GM12865 (cell line): ENCODE data around the gene CYLD.

Experiments used
- DNase-seq: peaks from one replicate; pipeline ENCODE4 v3.0.0; 2010; ENCODE audit warnings: low read depth
- H3K4me3 ChIP-seq: 2 replicates; pipeline ENCODE4 v1.5.1; 2011; ENCODE audit warnings: mild to moderate bottlenecking, low read depth, low read length, control low read depth
- CTCF ChIP-seq: IDR thresholded peaks from 2 replicates; pipeline ENCODE4 v1.5.1; 2011; ENCODE audit warnings: low read length, control low read depth, low read depth, inconsistent platforms; ENCODE audit not compliant: insufficient read depth; ENCODE audit errors: missing control alignments

The CYLD gene

GRCh38 chr16:50774960-50775359 lies 33.1 kb downstream of the CYLD start:
- H3K4me3 ChIP-seq, result no peak overlapping the region
- TF ChIP-seq CTCF, result no peak
- no peak for DNase-seq

GRCh38 chr16:50776037-50776436 lies 34.2 kb downstream of the CYLD start:
- DNase-seq, result no peak
- no peak overlapping the region for H3K4me3 ChIP-seq
- TF ChIP-seq CTCF, result no peak

GRCh38 chr16:50778284-50779163 lies 36.6 kb downstream of the CYLD start:
- DNase-seq, result peak; percentile 7
- no peak overlapping the region for H3K4me3 ChIP-seq
- TF ChIP-seq CTCF, result no peak

- no peak for TF ChIP-seq CTCF
- H3K4me3 ChIP-seq, result no peak overlapping the region
- DNase-seq, result no peak
Measured at GRCh38 chr16:50781043-50781442, 39.2 kb downstream of the CYLD start.

GRCh38 chr16:50781518-50781917 lies 39.6 kb downstream of the CYLD start:
- TF ChIP-seq CTCF, result no peak
- H3K4me3 ChIP-seq, result no peak overlapping the region
- DNase-seq, result no peak

GRCh38 chr16:50789757-50790156 lies 47.9 kb downstream of the CYLD start:
- DNase-seq, result no peak

More at GRCh38 chr16:50789757-50790156, 47.9 kb downstream of the CYLD start:
- TF ChIP-seq CTCF, result no peak
- H3K4me3 ChIP-seq, result no peak overlapping the region
